ENCODE results near the gene ZBTB49.

The ZBTB49 gene

GRCh38 chr4:4299006-4299405, 9.0 kb downstream of the ZBTB49 start:
- H3K9me3 Mint-ChIP-seq: no peaks in the 10 kb centered on the region
- H3K36me3 Mint-ChIP-seq (ENCODE audit: low read depth): peaks cover 49% of the 10 kb centered on the region
- H3K27ac Mint-ChIP-seq: no peak overlapping the region
- no peak for DNase-seq
- H3K4me3 Mint-ChIP-seq: no peak overlapping the region
- peaks cover 18% of the 10 kb centered on the region for H3K4me1 Mint-ChIP-seq (ENCODE audit: low read depth)
- no peaks in the 10 kb centered on the region for H3K27me3 Mint-ChIP-seq

GRCh38 chr4:4302001-4302400, 11.9 kb downstream of the ZBTB49 start:
- Mint-ChIP-seq H3K9me3 (no peaks in the 10 kb centered on the region), H3K36me3 (ENCODE audit: low read depth) (peaks cover 60% of the 10 kb centered on the region), H3K4me1 (ENCODE audit: low read depth) (peaks cover 11% of the 10 kb centered on the region), H3K27ac (no peak overlapping the region), H3K27me3 (no peaks in the 10 kb centered on the region), H3K4me3 (no peak overlapping the region)
- DNase-seq: no peak

- H3K36me3 Mint-ChIP-seq (ENCODE audit: low read depth): peaks cover 64% of the 10 kb centered on the region
- no peak for DNase-seq
- peaks cover 11% of the 10 kb centered on the region for H3K4me1 Mint-ChIP-seq (ENCODE audit: low read depth)
- no peaks in the 10 kb centered on the region for H3K9me3 Mint-ChIP-seq
- H3K27ac Mint-ChIP-seq: no peak overlapping the region
- H3K27me3 Mint-ChIP-seq: no peaks in the 10 kb centered on the region
- no peak overlapping the region for H3K4me3 Mint-ChIP-seq
Observed at GRCh38 chr4:4302416-4302815, 12.4 kb downstream of the ZBTB49 start.

DNA sequence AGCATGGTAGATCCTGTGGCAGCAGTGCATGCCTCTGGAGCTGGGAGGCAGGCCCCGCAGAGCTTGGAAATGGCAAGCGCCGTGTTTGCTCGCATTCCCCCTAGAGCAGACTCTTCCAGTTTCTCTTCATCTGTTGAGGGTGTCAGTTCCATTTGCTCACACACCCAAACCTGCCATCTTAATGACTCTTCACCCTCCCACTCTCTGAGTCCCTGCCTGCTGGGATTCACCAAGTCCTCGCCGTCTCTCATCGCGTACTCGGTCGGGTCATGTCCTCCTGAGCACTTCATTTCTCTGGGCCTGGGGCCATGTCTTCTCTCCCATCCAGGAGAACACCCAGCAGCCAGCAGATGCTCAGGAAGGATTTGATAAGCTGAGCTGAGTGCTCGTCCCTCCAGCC, 16.9 kb downstream of the ZBTB49 start:
- no peak overlapping the region for H3K27ac Mint-ChIP-seq
- no peaks in the 10 kb centered on the region for H3K27me3 Mint-ChIP-seq
- H3K9me3 Mint-ChIP-seq: no peaks in the 10 kb centered on the region
- peaks cover 7% of the 10 kb centered on the region for H3K4me1 Mint-ChIP-seq (ENCODE audit: low read depth)
- DNase-seq: no peak
- peaks cover 60% of the 10 kb centered on the region for H3K36me3 Mint-ChIP-seq (ENCODE audit: low read depth)
- H3K4me3 Mint-ChIP-seq: no peak overlapping the region

DNA sequence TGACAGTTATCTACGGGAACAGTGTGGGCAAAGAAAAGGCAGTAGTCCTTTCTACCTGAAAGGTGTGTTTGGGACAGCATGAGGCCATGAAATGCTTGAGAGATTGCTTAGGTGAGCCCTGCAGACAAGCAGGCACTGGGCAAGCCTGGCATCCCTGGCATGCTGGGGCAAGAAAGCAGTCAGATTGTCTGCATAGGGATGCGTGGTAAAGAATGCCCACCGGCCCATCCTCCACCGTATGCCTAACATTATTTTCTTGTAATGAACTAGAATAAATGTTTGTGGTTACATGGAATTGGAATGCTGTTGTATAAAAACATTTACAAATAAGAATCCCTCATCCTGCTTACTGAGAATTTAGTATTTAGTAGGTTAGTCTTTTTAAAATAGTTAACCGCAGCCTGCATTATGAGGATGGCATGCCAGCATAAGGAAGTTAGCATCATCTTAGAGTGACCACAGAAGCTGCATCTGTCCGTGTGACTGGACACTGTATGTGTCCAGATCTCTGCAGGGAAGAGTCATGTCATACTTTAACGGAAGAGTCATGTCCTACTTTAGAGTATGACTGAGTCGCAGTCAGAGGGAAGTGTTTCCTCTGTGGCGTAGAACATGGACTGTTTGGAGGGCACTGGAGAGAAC, 18.9 kb downstream of the ZBTB49 start:
- no peak overlapping the region for H3K27ac Mint-ChIP-seq
- DNase-seq: no peak
- peaks cover 7% of the 10 kb centered on the region for H3K4me1 Mint-ChIP-seq (ENCODE audit: low read depth)
- H3K9me3 Mint-ChIP-seq: no peaks in the 10 kb centered on the region
- no peak overlapping the region for H3K4me3 Mint-ChIP-seq
- H3K27me3 Mint-ChIP-seq: no peaks in the 10 kb centered on the region
- peaks cover 63% of the 10 kb centered on the region for H3K36me3 Mint-ChIP-seq (ENCODE audit: low read depth)

DNA sequence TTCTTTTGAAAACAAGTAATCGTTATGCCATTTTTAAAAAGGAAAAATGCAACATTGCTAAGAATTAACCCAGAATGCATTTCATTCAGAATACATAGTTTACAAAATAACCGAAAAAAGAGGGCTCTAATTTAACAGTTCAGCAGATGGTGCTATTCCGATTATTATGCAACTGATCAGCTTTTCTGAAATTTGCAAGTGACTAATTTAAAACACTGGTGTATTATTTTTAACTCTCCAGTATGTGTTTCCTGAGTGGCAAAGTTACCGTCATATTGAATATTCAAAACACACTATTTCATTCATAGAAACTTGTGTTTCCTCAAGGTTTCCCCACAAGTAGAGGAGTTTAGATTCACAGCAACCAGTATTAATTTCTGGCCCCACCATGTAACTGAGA, 21.1 kb downstream of the ZBTB49 start:
- Mint-ChIP-seq H3K4me1 (ENCODE audit: low read depth) (no peaks in the 10 kb centered on the region), H3K27ac (no peak overlapping the region), H3K9me3 (no peaks in the 10 kb centered on the region), H3K27me3 (no peaks in the 10 kb centered on the region), H3K4me3 (no peak overlapping the region), H3K36me3 (ENCODE audit: low read depth) (peaks cover 70% of the 10 kb centered on the region)
- no peak for DNase-seq

DNA sequence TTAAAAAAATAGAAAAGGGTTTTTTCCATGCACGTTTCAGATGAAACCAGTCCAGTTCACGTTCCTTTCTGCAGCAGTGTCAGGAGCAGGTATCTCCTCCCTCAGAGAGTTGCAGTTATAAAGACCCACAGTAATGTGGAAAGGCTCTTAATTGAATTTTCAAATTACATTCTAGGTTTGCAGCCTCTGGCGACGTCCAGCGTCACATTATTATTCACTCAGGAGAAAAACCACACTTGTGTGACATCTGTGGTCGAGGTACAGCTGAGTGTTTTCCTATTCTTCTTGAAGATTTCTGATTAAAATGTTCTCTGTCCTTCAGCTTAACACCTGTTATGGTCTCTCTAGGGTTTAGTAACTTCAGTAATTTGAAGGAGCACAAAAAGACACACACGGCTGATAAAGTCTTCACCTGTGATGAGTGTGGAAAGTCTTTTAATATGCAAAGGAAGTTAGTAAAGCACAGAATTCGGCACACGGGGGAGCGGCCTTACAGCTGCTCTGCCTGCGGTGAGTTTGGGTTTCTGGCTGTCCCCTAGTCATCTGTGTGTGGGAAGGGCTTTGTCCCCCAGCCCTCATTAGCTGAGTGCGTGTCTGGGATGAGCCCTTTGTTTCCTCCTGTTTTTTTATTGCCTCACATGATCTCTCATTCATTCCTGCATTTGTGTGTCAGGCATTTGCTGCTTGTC, 25.6 kb downstream of the ZBTB49 start:
- H3K27me3 Mint-ChIP-seq: no peaks in the 10 kb centered on the region
- no peaks in the 10 kb centered on the region for H3K4me1 Mint-ChIP-seq (ENCODE audit: low read depth)
- no peak for DNase-seq
- no peaks in the 10 kb centered on the region for H3K9me3 Mint-ChIP-seq
- no peak overlapping the region for H3K27ac Mint-ChIP-seq
- no peak overlapping the region for H3K4me3 Mint-ChIP-seq
- peaks cover 74% of the 10 kb centered on the region for H3K36me3 Mint-ChIP-seq (ENCODE audit: low read depth)

DNA sequence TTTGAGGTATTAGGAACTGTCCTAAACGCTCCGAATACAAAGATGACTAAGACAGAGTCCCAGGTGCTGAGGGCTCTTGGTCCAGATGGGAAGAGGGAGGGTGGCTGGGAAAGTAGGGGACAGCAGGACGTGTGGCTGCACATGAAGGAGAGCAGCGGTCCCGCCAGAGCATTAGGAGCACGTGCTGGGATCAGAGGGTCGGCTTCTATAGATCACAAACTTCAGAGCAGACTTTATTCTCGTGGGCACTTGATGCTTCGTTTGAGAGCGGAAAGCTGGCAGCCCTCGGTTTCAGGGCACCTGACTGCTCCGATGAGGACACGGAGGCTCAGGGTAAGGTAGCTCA, 26.1 kb downstream of the ZBTB49 start:
- H3K27ac Mint-ChIP-seq: no peak overlapping the region
- DNase-seq: no peak
- no peak overlapping the region for H3K4me3 Mint-ChIP-seq
- no peaks in the 10 kb centered on the region for H3K4me1 Mint-ChIP-seq (ENCODE audit: low read depth)
- H3K36me3 Mint-ChIP-seq (ENCODE audit: low read depth): peaks cover 79% of the 10 kb centered on the region
- H3K9me3 Mint-ChIP-seq: no peaks in the 10 kb centered on the region
- no peaks in the 10 kb centered on the region for H3K27me3 Mint-ChIP-seq

GRCh38 chr4:4317496-4318232, 27.6 kb downstream of the ZBTB49 start:
- DNase-seq: no peak
- Mint-ChIP-seq H3K36me3 (ENCODE audit: low read depth) (peaks cover 86% of the 10 kb centered on the region), H3K9me3 (no peaks in the 10 kb centered on the region), H3K4me3 (no peak overlapping the region), H3K27me3 (no peaks in the 10 kb centered on the region), H3K27ac (no peak overlapping the region), H3K4me1 (ENCODE audit: low read depth) (no peaks in the 10 kb centered on the region)

- Mint-ChIP-seq H3K4me1 (ENCODE audit: low read depth) (no peaks in the 10 kb centered on the region), H3K4me3 (no peak overlapping the region), H3K36me3 (ENCODE audit: low read depth) (peaks cover 62% of the 10 kb centered on the region), H3K27ac (no peak overlapping the region), H3K27me3 (no peaks in the 10 kb centered on the region), H3K9me3 (no peaks in the 10 kb centered on the region)
- no peak for DNase-seq
Observed at GRCh38 chr4:4320528-4320927, 30.5 kb downstream of the ZBTB49 start.

DNA sequence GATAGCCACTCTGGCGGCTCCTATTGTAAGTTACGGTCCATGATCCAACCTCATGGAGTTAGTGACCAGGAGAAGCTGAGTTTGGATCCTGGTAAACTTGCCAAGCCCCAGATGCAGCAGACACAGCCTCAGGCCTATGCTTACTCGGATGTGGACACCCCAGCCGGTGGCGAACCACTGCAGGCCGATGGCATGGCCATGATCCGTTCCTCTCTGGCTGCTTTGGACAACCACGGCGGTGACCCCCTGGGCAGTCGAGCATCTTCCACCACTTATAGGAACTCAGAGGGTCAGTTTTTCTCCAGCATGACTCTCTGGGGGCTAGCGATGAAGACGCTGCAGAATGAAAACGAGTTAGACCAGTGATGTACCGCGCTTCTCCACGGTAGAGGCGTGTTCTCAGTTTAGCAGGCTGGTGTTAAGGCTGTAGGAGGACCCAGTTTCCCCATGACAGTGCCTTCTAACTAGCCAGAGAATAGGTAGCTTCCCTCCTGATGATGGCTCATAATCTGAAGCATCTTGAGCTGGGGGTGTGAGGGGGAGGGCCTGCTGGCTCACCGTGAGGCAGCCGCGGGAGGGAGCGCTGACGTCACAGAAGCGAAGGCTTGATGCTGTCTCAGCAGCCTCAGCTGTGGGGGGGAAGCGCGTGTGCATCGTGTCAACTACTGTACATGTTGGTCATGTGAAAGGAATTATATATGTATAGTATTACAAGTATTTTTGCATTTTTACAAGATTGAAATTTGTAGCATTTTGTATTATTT, 31.1 kb downstream of the ZBTB49 start:
- no peaks in the 10 kb centered on the region for H3K27me3 Mint-ChIP-seq
- peaks cover 56% of the 10 kb centered on the region for H3K36me3 Mint-ChIP-seq (ENCODE audit: low read depth)
- H3K4me1 Mint-ChIP-seq (ENCODE audit: low read depth): no peaks in the 10 kb centered on the region
- no peaks in the 10 kb centered on the region for H3K9me3 Mint-ChIP-seq
- DNase-seq: no peak
- no peak overlapping the region for H3K4me3 Mint-ChIP-seq
- H3K27ac Mint-ChIP-seq: no peak overlapping the region

GRCh38 chr4:4321951-4322688, 32.1 kb downstream of the ZBTB49 start:
- peaks cover 46% of the 10 kb centered on the region for H3K36me3 Mint-ChIP-seq (ENCODE audit: low read depth)
- H3K27ac Mint-ChIP-seq: no peak overlapping the region
- H3K9me3 Mint-ChIP-seq: no peaks in the 10 kb centered on the region
- H3K4me1 Mint-ChIP-seq (ENCODE audit: low read depth): no peaks in the 10 kb centered on the region
- no peak overlapping the region for H3K4me3 Mint-ChIP-seq
- DNase-seq: no peak
- no peaks in the 10 kb centered on the region for H3K27me3 Mint-ChIP-seq

- peaks cover 36% of the 10 kb centered on the region for H3K36me3 Mint-ChIP-seq (ENCODE audit: low read depth)
- H3K4me3 Mint-ChIP-seq: no peak overlapping the region
- no peak for DNase-seq
- no peaks in the 10 kb centered on the region for H3K4me1 Mint-ChIP-seq (ENCODE audit: low read depth)
- no peaks in the 10 kb centered on the region for H3K9me3 Mint-ChIP-seq
- no peak overlapping the region for H3K27ac Mint-ChIP-seq
- H3K27me3 Mint-ChIP-seq: no peaks in the 10 kb centered on the region
Observed at GRCh38 chr4:4323705-4324534, 33.9 kb downstream of the ZBTB49 start.

Measured in activated T-cell treated with anti-CD3 and anti-CD28 coated beads, Interleukin-2, amount 50 U/mL, for 24 hours (primary cell).